Ishikawa (cell line): Measurements from ENCODE around the gene PTCH1.

ENCODE experiments used
- CEBPB ChIP-seq: IDR thresholded peaks from 2 replicates; pipeline ENCODE4 v1.6.1; 2012
- RAD21 ChIP-seq: IDR thresholded peaks from 2 replicates; pipeline ENCODE4 v1.6.1; 2012; ENCODE audit warnings: low read depth
- TAF1 ChIP-seq: IDR thresholded peaks from 2 replicates; pipeline ENCODE4 v1.6.1; 2012; ENCODE audit warnings: low read depth, mild to moderate bottlenecking
- TCF12 ChIP-seq: IDR thresholded peaks from 2 replicates; pipeline ENCODE4 v1.6.1; 2012; ENCODE audit warnings: low read depth
- ZBTB7A ChIP-seq: IDR thresholded peaks from 2 replicates; pipeline ENCODE4 v1.6.1; 2012; ENCODE audit warnings: low read depth

DNA sequence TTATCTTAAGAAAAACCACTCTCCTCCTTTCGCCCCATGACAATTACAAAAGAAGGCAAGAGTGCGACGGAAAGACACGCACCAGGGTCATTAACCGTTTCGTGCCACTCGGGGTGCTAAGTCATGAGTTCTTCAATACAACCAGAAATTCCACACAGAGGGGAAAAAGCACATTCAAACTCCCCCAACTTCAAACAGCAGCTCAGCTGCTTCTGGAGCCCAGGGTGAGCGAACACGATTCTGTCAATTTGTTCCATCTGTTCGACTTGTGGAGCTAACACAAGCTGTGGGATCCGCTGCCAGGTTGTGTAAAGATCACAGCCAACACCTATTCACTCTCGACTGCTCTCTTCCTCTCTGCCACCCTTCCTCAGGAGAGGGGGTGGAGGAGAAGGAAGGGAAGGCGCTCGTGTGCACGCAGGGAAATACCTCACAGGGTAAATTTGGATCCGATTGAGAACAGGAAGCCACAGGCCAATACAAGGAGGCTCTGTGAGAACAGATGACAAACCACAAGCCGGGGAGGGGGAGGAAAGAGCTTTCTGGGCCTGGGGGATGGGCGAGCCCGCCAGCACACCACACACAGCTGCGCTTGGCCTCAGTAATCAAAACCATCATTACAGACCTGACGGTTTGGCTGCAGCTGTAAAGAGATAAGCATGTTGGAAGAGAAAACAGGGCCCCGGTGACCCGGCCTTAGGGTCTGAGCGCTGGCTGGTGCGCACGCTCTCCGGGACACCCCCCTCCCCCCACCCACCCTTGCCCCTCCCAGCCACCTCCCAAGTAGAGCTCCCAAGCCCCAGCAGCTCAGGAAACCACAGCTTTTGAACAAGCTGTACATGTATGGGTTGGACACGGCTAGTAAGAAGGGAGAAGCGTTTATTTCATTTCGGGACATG is 54.3 kb downstream of the PTCH1 start:
- TF ChIP-seq ZBTB7A, result no peak
- no peak for TF ChIP-seq TAF1
- TF ChIP-seq RAD21, result no peak
- no peak for TF ChIP-seq TCF12
- no peak for TF ChIP-seq CEBPB
